ENCODE results near the gene PDCD1LG2. TPM values are rescaled to one million over a fixed set of nuclear protein-coding genes. Genes with fewer than 3 reads are reported as not detected.
"Not testable (repeated sequence)": the region's sequence is repeated elsewhere in the genome, so short reads cannot be mapped to it uniquely, and the experiment has no call there.

PDCD1LG2 gene
- not detected for polyA plus RNA-seq (2013, experiment 1 of 2)
- polyA plus RNA-seq (2013, experiment 2 of 2), result not detected

DNA sequence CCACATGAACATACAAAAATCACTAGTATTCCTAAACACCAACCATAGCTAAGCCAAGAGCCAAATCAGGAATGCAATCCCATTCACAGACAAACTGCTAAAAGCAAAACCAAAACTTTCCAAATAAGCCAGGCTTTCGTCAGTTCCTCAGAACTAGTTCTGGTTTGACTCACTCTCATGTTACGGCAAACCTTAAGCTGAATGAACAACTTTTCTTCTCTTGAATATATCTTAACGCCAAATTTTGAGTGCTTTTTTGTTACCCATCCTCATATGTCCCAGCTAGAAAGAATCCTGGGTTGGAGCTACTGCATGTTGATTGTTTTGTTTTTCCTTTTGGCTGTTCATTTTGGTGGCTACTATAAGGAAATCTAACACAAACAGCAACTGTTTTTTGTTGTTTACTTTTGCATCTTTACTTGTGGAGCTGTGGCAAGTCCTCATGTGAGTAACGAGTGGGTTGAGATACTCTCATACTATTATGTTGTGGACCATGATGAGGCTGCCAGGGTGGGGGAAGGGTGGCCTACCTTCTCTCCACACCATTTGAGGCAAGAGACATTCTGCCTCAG is at the start of gene PDCD1LG2:
Gene PDCD1LG2 (plus strand): TSS at position 172 of the 572 bp plus-strand sequence. CDS start 12,016 bp downstream, outside the sequence.
- no peak within 1 kb of the TSS for H2BK15ac ChIP-seq (ENCODE audit: low read length)
- H2AFZ ChIP-seq (ENCODE audit: low read length), result no peak within 1 kb of the TSS
- DNase-seq (ENCODE audit: low spot score), result no peak
- no peak within 1 kb of the TSS for H2BK12ac ChIP-seq (ENCODE audit: low read length)
- no peak within 1 kb of the TSS for H4K8ac ChIP-seq (ENCODE audit: low read depth, low read length)
- H3K4me3 ChIP-seq (ENCODE audit: low read length in 2 of 2), result no peak within 1 kb of the TSS
- WGBS, 2 donors (ENCODE audit: extremely low coverage in 2 of 2, insufficient read length in 2 of 2, insufficient replicate concordance in 1 of 2), result no CpG with 5 or more reads among the region's 4 CpGs
- no peaks in the 10 kb centered on the region for H3K79me1 ChIP-seq (ENCODE audit: low read depth, low read length)
- no peaks in the 10 kb centered on the region for H3K27me3 ChIP-seq (ENCODE audit: control insufficient read depth in 3 of 3, insufficient read depth in 3 of 3, low read depth in 1 of 3, low read length in 3 of 3)
- H4K91ac ChIP-seq (ENCODE audit: low read depth, low read length, poor library complexity), result no peak within 1 kb of the TSS
- no peak within 1 kb of the TSS for H3K23ac ChIP-seq (ENCODE audit: low read depth, low read length, poor library complexity)
- no peak within 1 kb of the TSS for H2BK120ac ChIP-seq (ENCODE audit: low read depth, low read length)
- H3K4me2 ChIP-seq (ENCODE audit: insufficient read depth, low read length, poor library complexity, severe bottlenecking), result no peak within 1 kb of the TSS
- no peak within 1 kb of the TSS for H3K18ac ChIP-seq (ENCODE audit: low read length)
- H3K4ac ChIP-seq (ENCODE audit: low read length), result no peak within 1 kb of the TSS
- H3K9me3 ChIP-seq (replicated peaks in 1 of 2; ENCODE audit: control insufficient read depth in 2 of 2, insufficient read depth in 1 of 2, low read depth in 1 of 2, low read length in 2 of 2), result no peaks in the 10 kb centered on the region
- no peak within 1 kb of the TSS for H3K14ac ChIP-seq (ENCODE audit: low read length)
- H2BK5ac ChIP-seq (ENCODE audit: low read length), result no peak within 1 kb of the TSS
- no peak within 1 kb of the TSS for H3K9ac ChIP-seq (ENCODE audit: low read depth, low read length, poor library complexity)
- H3K4me1 ChIP-seq (ENCODE audit: control insufficient read depth in 2 of 2, insufficient read depth in 1 of 2, low read depth in 1 of 2, low read length in 2 of 2), result peaks cover 0 to 3% of the 10 kb centered on the region in 2 donors
- H2AK5ac ChIP-seq (ENCODE audit: low read depth, low read length), result no peak within 1 kb of the TSS
- H3K36me3 ChIP-seq (replicated peaks in 1 of 2; ENCODE audit: control insufficient read depth in 2 of 2, insufficient read depth in 2 of 2, low read length in 2 of 2), result no peaks in the 10 kb centered on the region
- H3K27ac ChIP-seq (replicated peaks; ENCODE audit: low read length), result no peak within 1 kb of the TSS

DNA sequence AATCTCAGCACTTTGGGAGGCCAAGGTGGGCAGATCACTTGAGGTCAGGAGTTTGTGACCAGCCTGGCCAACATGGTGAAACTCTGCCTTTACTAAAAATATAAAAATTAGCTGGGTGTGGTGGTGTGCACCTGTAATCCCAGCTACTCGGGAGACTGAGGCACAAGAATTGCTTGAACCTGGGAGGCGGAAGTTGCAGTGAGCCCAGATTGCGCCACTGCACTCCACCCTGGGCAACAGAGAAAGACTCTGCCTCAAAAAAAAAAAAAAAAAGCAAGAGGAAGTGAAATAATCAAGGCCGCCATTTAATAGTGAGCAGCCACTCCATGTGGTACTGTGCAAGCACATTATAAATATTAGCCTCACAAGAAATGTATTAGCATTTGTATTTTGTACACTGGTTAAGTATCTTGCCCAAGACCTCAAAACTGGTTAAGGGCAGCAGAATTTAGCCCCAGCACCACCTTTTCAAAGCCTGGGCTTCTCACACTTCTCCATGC is 45.5 kb upstream of the PDCD1LG2 start:
- H2AK5ac ChIP-seq (ENCODE audit: low read depth, low read length); H3K4me3 ChIP-seq (ENCODE audit: low read length in 2 of 2); H3K23ac ChIP-seq (ENCODE audit: low read depth, low read length, poor library complexity); H3K27me3 ChIP-seq (ENCODE audit: control insufficient read depth in 3 of 3, insufficient read depth in 3 of 3, low read depth in 1 of 3, low read length in 3 of 3); H4K8ac ChIP-seq (ENCODE audit: low read depth, low read length); H3K18ac ChIP-seq (ENCODE audit: low read length); H2BK5ac ChIP-seq (ENCODE audit: low read length); H2BK12ac ChIP-seq (ENCODE audit: low read length); H3K79me1 ChIP-seq (ENCODE audit: low read depth, low read length); H3K4me2 ChIP-seq (ENCODE audit: insufficient read depth, low read length, poor library complexity, severe bottlenecking); H4K91ac ChIP-seq (ENCODE audit: low read depth, low read length, poor library complexity); H3K27ac ChIP-seq (replicated peaks; ENCODE audit: low read length); H3K9me3 ChIP-seq (replicated peaks in 1 of 2; ENCODE audit: control insufficient read depth in 2 of 2, insufficient read depth in 1 of 2, low read depth in 1 of 2, low read length in 2 of 2); H3K9ac ChIP-seq (ENCODE audit: low read depth, low read length, poor library complexity); DNase-seq (ENCODE audit: low spot score); H2BK15ac ChIP-seq (ENCODE audit: low read length); H3K14ac ChIP-seq (ENCODE audit: low read length); H3K4ac ChIP-seq (ENCODE audit: low read length); H2BK120ac ChIP-seq (ENCODE audit: low read depth, low read length); H3K4me1 ChIP-seq (ENCODE audit: control insufficient read depth in 2 of 2, insufficient read depth in 1 of 2, low read depth in 1 of 2, low read length in 2 of 2); H3K36me3 ChIP-seq (replicated peaks in 1 of 2; ENCODE audit: control insufficient read depth in 2 of 2, insufficient read depth in 2 of 2, low read length in 2 of 2); H2AFZ ChIP-seq (ENCODE audit: low read length): not testable (repeated sequence)
- WGBS, 2 donors (ENCODE audit: extremely low coverage in 2 of 2, insufficient read length in 2 of 2, insufficient replicate concordance in 1 of 2), result no CpG with 5 or more reads among the region's 4 CpGs

DNA sequence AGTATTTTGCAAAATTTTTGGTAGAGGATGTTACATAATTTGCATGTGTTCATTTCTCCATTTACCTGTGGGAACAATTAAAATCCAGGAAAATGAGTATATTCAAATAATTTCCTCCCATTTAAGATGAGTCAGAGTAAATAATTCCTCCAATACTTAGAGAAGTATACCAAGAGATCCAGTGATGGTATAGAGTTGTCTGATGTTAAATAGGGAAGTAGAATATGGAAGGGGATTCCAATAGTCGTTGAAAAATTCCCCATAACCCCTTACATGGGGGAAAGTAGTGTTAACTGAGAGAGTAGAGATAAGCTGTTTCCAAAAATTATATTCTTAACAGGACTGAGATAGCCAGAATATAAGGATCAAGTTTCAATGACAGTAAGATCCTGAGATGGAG is 44.3 kb upstream of the PDCD1LG2 start:
- Histone ChIP-seq H2AFZ (ENCODE audit: low read length) (no peak overlapping the region), H4K91ac (ENCODE audit: low read depth, low read length, poor library complexity) (no peak overlapping the region), H3K4me1 (ENCODE audit: control insufficient read depth in 2 of 2, insufficient read depth in 1 of 2, low read depth in 1 of 2, low read length in 2 of 2) (no peaks in the 10 kb centered on the region), H3K9me3 (replicated peaks in 1 of 2; ENCODE audit: control insufficient read depth in 2 of 2, insufficient read depth in 1 of 2, low read depth in 1 of 2, low read length in 2 of 2) (no peaks in the 10 kb centered on the region), H3K4me2 (ENCODE audit: insufficient read depth, low read length, poor library complexity, severe bottlenecking) (no peak overlapping the region), H2BK15ac (ENCODE audit: low read length) (no peak overlapping the region), H2BK12ac (ENCODE audit: low read length) (no peak overlapping the region), H3K4me3 (ENCODE audit: low read length in 2 of 2) (no peak overlapping the region), H3K4ac (ENCODE audit: low read length) (no peak overlapping the region), H4K8ac (ENCODE audit: low read depth, low read length) (no peak overlapping the region), H3K18ac (ENCODE audit: low read length) (no peak overlapping the region), H3K27me3 (ENCODE audit: control insufficient read depth in 3 of 3, insufficient read depth in 3 of 3, low read depth in 1 of 3, low read length in 3 of 3) (no peaks in the 10 kb centered on the region), H3K14ac (ENCODE audit: low read length) (no peak overlapping the region), H2AK5ac (ENCODE audit: low read depth, low read length) (no peak overlapping the region), H3K9ac (ENCODE audit: low read depth, low read length, poor library complexity) (no peak overlapping the region), H2BK5ac (ENCODE audit: low read length) (no peak overlapping the region), H2BK120ac (ENCODE audit: low read depth, low read length) (no peak overlapping the region), H3K79me1 (ENCODE audit: low read depth, low read length) (no peaks in the 10 kb centered on the region), H3K27ac (replicated peaks; ENCODE audit: low read length) (no peak overlapping the region), H3K36me3 (replicated peaks in 1 of 2; ENCODE audit: control insufficient read depth in 2 of 2, insufficient read depth in 2 of 2, low read length in 2 of 2) (no peaks in the 10 kb centered on the region), H3K23ac (ENCODE audit: low read depth, low read length, poor library complexity) (no peak overlapping the region)
- no peak for DNase-seq (ENCODE audit: low spot score)
- WGBS, 2 donors (ENCODE audit: extremely low coverage in 2 of 2, insufficient read length in 2 of 2, insufficient replicate concordance in 1 of 2), result no CpG with 5 or more reads among the region's 1 CpG

DNA sequence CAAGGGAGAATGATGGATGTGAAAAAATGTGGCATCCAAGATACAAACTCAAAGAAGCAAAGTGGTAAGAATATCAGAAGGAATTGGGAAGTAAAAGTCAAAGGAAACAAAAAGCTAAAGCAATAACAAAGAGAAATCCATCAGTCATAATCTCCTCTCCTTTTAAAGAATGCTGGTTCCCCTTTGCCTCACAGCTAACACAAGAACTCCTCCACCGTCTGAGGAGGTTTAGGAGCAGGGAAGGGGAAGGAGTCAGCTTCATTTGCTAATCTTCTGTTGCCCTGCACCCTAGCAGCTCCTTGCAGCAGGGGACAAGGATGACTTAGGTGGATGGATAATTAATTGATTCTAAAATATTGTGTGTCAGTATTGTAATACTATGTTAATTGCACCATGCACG is 43.6 kb upstream of the PDCD1LG2 start:
- Histone ChIP-seq H4K8ac (ENCODE audit: low read depth, low read length) (no peak overlapping the region), H2BK120ac (ENCODE audit: low read depth, low read length) (no peak overlapping the region), H3K18ac (ENCODE audit: low read length) (no peak overlapping the region), H2AK5ac (ENCODE audit: low read depth, low read length) (no peak overlapping the region), H3K23ac (ENCODE audit: low read depth, low read length, poor library complexity) (no peak overlapping the region), H2BK12ac (ENCODE audit: low read length) (no peak overlapping the region), H3K27ac (replicated peaks; ENCODE audit: low read length) (no peak overlapping the region), H3K14ac (ENCODE audit: low read length) (no peak overlapping the region), H3K9ac (ENCODE audit: low read depth, low read length, poor library complexity) (no peak overlapping the region), H2BK15ac (ENCODE audit: low read length) (no peak overlapping the region), H3K79me1 (ENCODE audit: low read depth, low read length) (no peaks in the 10 kb centered on the region), H3K36me3 (replicated peaks in 1 of 2; ENCODE audit: control insufficient read depth in 2 of 2, insufficient read depth in 2 of 2, low read length in 2 of 2) (no peaks in the 10 kb centered on the region), H3K27me3 (ENCODE audit: control insufficient read depth in 3 of 3, insufficient read depth in 3 of 3, low read depth in 1 of 3, low read length in 3 of 3) (no peaks in the 10 kb centered on the region), H4K91ac (ENCODE audit: low read depth, low read length, poor library complexity) (no peak overlapping the region), H3K4me3 (ENCODE audit: low read length in 2 of 2) (no peak overlapping the region), H3K4me2 (ENCODE audit: insufficient read depth, low read length, poor library complexity, severe bottlenecking) (no peak overlapping the region), H3K4me1 (ENCODE audit: control insufficient read depth in 2 of 2, insufficient read depth in 1 of 2, low read depth in 1 of 2, low read length in 2 of 2) (no peaks in the 10 kb centered on the region), H2AFZ (ENCODE audit: low read length) (no peak overlapping the region), H3K4ac (ENCODE audit: low read length) (no peak overlapping the region), H3K9me3 (replicated peaks in 1 of 2; ENCODE audit: control insufficient read depth in 2 of 2, insufficient read depth in 1 of 2, low read depth in 1 of 2, low read length in 2 of 2) (no peaks in the 10 kb centered on the region), H2BK5ac (ENCODE audit: low read length) (no peak overlapping the region)
- no peak for DNase-seq (ENCODE audit: low spot score)
- WGBS, 2 donors (ENCODE audit: extremely low coverage in 2 of 2, insufficient read length in 2 of 2, insufficient replicate concordance in 1 of 2), result no CpG with 5 or more reads among the region's 2 CpGs

Data from neuronal stem cell (in vitro differentiated cells).